Common myeloid progenitor, CD34-positive (primary cell): ENCODE measurements around the gene OR10A4.

Source experiments
- CTCF ChIA-PET: fragments of 350-600 bp; sonication (Branson Sonifier 250); formaldehyde crosslinking; loops from one replicate; lab custom pipeline; 2021; ENCODE audit warnings: antibody characterized with exemption; lab: Charles Lee
- POLR2A ChIA-PET: fragments of 350-600 bp; sonication (Branson Sonifier 250); formaldehyde crosslinking; loops from one replicate; lab custom pipeline; 2021; ENCODE audit warnings: antibody characterized with exemption; lab: Charles Lee
- DNase-seq, 3 donors: peaks; one replicate each; pipeline versions ENCODE4 v3.0.0 to v3.0.0-alpha.2; 2013
- H3K27ac ChIP-seq, 2 experiments: 1 replicate in 1 of 2; 2 replicates in 1 of 2; pipeline ENCODE4 v1.7.0; 2013; ENCODE audit warnings: inconsistent platforms in 2 of 2, low read length in 2 of 2, mild to moderate bottlenecking in 2 of 2, low read depth in 1 of 2, moderate library complexity in 1 of 2; ENCODE audit not compliant: severe bottlenecking in 2 of 2, insufficient read depth in 1 of 2, poor library complexity in 1 of 2
- H3K27me3 ChIP-seq, 5 experiments: replicated peaks in 2 of 5; 1 replicate in 3 of 5; 2 replicates in 2 of 5; pipeline versions ENCODE4 v1.6.1 to v1.7.0; 2013; ENCODE audit warnings: low read length in 4 of 5, mild to moderate bottlenecking in 2 of 5, moderate library complexity in 2 of 5, inconsistent platforms in 1 of 5; ENCODE audit not compliant: insufficient read depth in 5 of 5, control insufficient read depth in 4 of 5
- H3K36me3 ChIP-seq, 4 experiments: 1 replicate in 2 of 4; 2 replicates in 2 of 4; pipeline versions ENCODE4 v1.6.1 to v1.7.0; 2013; ENCODE audit warnings: low read length in 3 of 4, control low read depth in 1 of 4, mild to moderate bottlenecking in 1 of 4; ENCODE audit not compliant: control insufficient read depth in 4 of 4, insufficient read depth in 4 of 4
- H3K4me1 ChIP-seq, 4 experiments: 1 replicate in 3 of 4; 2 replicates in 1 of 4; pipeline versions ENCODE4 v1.6.1 to v1.7.1; 2013; ENCODE audit warnings: low read length in 3 of 4, mild to moderate bottlenecking in 3 of 4, control low read depth in 1 of 4, inconsistent platforms in 1 of 4, moderate library complexity in 1 of 4; ENCODE audit not compliant: control insufficient read depth in 4 of 4, insufficient read depth in 4 of 4; ENCODE audit errors: control extremely low read depth in 1 of 4
- H3K4me3 ChIP-seq, 7 experiments: 1 replicate in 4 of 7; 2 replicates in 3 of 7; pipeline versions ENCODE4 v1.5.1 to v1.7.0; 2013; ENCODE audit warnings: mild to moderate bottlenecking in 7 of 7, low read length in 6 of 7, moderate library complexity in 6 of 7, inconsistent platforms in 2 of 7, low read depth in 2 of 7, control low read depth in 1 of 7; ENCODE audit not compliant: insufficient read depth in 4 of 7, control insufficient read depth in 1 of 7; ENCODE audit errors: extremely low read depth in 1 of 7
- H3K9me3 ChIP-seq, 5 experiments: 1 replicate in 4 of 5; 2 replicates in 1 of 5; pipeline versions ENCODE4 v1.6.1 to v1.7.1; 2013; ENCODE audit warnings: low read length in 4 of 5, mild to moderate bottlenecking in 2 of 5, inconsistent platforms in 1 of 5, low read depth in 1 of 5, moderate library complexity in 1 of 5; ENCODE audit not compliant: control insufficient read depth in 4 of 5, insufficient read depth in 2 of 5; ENCODE audit errors: control extremely low read depth in 1 of 5
- WGBS: methylation state at CpG from one replicate; pipeline ENCODE4 v1.1.5; 2013; ENCODE audit not compliant: insufficient coverage; 5-methylcytosine and 5-hydroxymethylcytosine counted together

OR10A4 gene

DNA sequence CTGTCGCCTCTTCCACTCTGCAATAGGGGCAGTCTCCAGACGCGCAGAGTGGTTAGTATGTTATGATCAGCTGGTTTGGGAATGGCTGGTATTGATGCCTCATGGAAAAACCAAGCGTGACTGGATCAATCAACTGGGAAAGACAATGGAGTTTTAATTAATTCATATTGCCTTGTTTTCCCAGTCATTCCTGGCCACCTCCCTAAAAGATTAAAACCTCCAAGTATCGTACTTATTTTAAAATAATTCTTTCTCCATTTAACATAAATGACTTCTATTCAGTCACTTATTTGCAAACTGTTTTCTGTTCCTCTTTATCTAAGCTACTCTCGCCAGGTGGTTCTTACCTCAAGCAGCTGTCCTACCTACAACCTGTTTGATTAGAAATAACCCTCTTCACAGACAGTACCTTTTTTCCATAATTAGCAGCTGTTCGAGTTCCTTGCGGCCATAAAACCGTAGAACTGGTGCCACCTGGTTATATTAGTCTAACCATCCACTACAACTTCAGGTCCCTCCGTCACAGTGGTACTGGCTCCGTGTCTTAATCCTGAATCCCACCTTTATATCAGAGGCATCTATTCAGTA lies 50.7 kb downstream of the OR10A4 start:
- Histone ChIP-seq H3K4me1 (peaks cover 0 to 20% (median 9%) of the 10 kb centered on the region in 4 experiments), H3K27ac (peak overlapping the region in 1 of 2 experiments; percentile 56), H3K9me3 (no peaks in the 10 kb centered on the region), H3K27me3 (peaks cover 0 to 10% (median 0%) of the 10 kb centered on the region in 5 experiments), H3K36me3 (no peaks in the 10 kb centered on the region), H3K4me3 (peak overlapping the region; percentile 48 to 98 (median 82))
- 20% methylated on average over 6 of the region's 11 CpGs for WGBS
- DNase-seq: peak in 2 of 3 donors; percentile 30 to 62
- POLR2A ChIA-PET: interaction anchor here (0.6 kb wide), 1 partner anchor 1244 kb away, joined by 3 read pairs; no protein-coding TSS in a partner anchor
- CTCF ChIA-PET: interaction anchor here (0.8 kb wide), 1 partner anchor 268 kb away, joined by 3 read pairs; no protein-coding TSS in a partner anchor
